ENCODE data around the gene BLOC1S4.

GRCh38 chr4:6740347-6740746, 24.4 kb downstream of the BLOC1S4 start:
- TF ChIP-seq, protein P1, sequence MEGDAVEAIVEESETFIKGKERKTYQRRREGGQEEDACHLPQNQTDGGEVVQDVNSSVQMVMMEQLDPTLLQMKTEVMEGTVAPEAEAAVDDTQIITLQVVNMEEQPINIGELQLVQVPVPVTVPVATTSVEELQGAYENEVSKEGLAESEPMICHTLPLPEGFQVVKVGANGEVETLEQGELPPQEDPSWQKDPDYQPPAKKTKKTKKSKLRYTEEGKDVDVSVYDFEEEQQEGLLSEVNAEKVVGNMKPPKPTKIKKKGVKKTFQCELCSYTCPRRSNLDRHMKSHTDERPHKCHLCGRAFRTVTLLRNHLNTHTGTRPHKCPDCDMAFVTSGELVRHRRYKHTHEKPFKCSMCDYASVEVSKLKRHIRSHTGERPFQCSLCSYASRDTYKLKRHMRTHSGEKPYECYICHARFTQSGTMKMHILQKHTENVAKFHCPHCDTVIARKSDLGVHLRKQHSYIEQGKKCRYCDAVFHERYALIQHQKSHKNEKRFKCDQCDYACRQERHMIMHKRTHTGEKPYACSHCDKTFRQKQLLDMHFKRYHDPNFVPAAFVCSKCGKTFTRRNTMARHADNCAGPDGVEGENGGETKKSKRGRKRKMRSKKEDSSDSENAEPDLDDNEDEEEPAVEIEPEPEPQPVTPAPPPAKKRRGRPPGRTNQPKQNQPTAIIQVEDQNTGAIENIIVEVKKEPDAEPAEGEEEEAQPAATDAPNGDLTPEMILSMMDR (conservative IDR thresholded peaks at IDR 0.05; ENCODE audit: low read depth, low read length): no peak
- no peak for TF ChIP-seq EZH2phosphoT487 (IDR thresholded peaks at IDR 0.05; ENCODE audit: borderline replicate concordance, low read length)
